Caco-2 (cell line): Measurements from ENCODE around the gene CMC2. TPM values are rescaled to one million over a fixed set of nuclear protein-coding genes. Genes with fewer than 3 reads are reported as not detected.

Experiments
- BruUV-seq: library from RNA; stranded (reverse); fragments of 400-500 nt; replicated peaks from 2 replicates; lab custom pipeline; 2021; lab: Mats Ljungman, UMichigan
- CTCF ChIA-PET: fragments of 300-600 bp; sonication (Branson Sonifier 250); formaldehyde crosslinking; loops from one replicate; lab custom pipeline; 2022; ENCODE audit warnings: antibody characterized with exemption; lab: Charles Lee
- POLR2A ChIA-PET: fragments of 300-600 bp; sonication (Branson Sonifier 250); formaldehyde crosslinking; loops from one replicate; lab custom pipeline; 2022; ENCODE audit warnings: antibody characterized with exemption; lab: Charles Lee
- DNase-seq, 2 experiments: peaks; one replicate each; pipeline versions ENCODE4 v3.0.0 to v3.0.0-alpha.2; 2020 to 2022
- H3K27me3 ChIP-seq: replicated peaks from 2 replicates; pipeline ENCODE4 v1.6.0; 2011; ENCODE audit warnings: low read length; ENCODE audit not compliant: control insufficient read depth, insufficient read depth
- H3K36me3 ChIP-seq: 2 replicates; pipeline ENCODE4 v1.5.1; 2011; ENCODE audit warnings: low read length; ENCODE audit not compliant: control insufficient read depth, insufficient read depth
- H3K4me1 ChIP-seq: fragments of 250-450 bp; sonication (Bioruptor Pico); 2 replicates; pipeline ENCODE4 v1.5.1; 2020; ENCODE audit warnings: mild to moderate bottlenecking
- H3K4me3 ChIP-seq: 2 replicates; pipeline ENCODE4 v1.5.1; 2011; ENCODE audit warnings: low read depth, mild to moderate bottlenecking, control low read depth, low read length
- H3K9me3 ChIP-seq: fragments of 250-450 bp; sonication (Bioruptor Pico); 2 replicates; pipeline ENCODE4 v1.5.1; 2020; ENCODE audit warnings: mild to moderate bottlenecking, moderate library complexity
- H3K27ac Mint-ChIP-seq: one replicate; pipeline ENCODE4 v1.8.0; 2022; ENCODE audit warnings: mixed read lengths; ENCODE audit not compliant: unreplicated experiment
- H3K27me3 Mint-ChIP-seq: one replicate; pipeline ENCODE4 v1.8.0; 2022; ENCODE audit warnings: mixed read lengths; ENCODE audit not compliant: insufficient read depth, unreplicated experiment
- H3K36me3 Mint-ChIP-seq: one replicate; pipeline ENCODE4 v1.8.0; 2022; ENCODE audit warnings: mild to moderate bottlenecking, mixed read lengths; ENCODE audit not compliant: insufficient read depth, unreplicated experiment
- H3K4me1 Mint-ChIP-seq: one replicate; pipeline ENCODE4 v1.8.0; 2022; ENCODE audit warnings: low read depth, mixed read lengths; ENCODE audit not compliant: unreplicated experiment
- H3K4me3 Mint-ChIP-seq: one replicate; pipeline ENCODE4 v1.8.0; 2022; ENCODE audit warnings: mild to moderate bottlenecking, moderate library complexity, mixed read lengths; ENCODE audit not compliant: unreplicated experiment
- H3K9me3 Mint-ChIP-seq: one replicate; pipeline ENCODE4 v1.8.0; 2022; ENCODE audit warnings: mixed read lengths; ENCODE audit not compliant: unreplicated experiment
- intact Hi-C: fragments of 100-400 bp; cut with micrococcal nuclease; formaldehyde crosslinking; loops from one replicate; pipeline ENCODE4 v1.10.0; 2022; ENCODE audit not compliant: unreplicated experiment
- total RNA-seq: library from RNA; stranded (reverse); gene quantifications from 2 replicates; pipeline ENCODE4 v1.2.3, GENCODE V29; 2022
- TF ChIP-seq, protein P1 (sequence below), 2 experiments: fragments of 200-600 bp in 1 of 2; IDR thresholded peaks; 1 replicate in 1 of 2; 2 replicates in 1 of 2; pipeline versions ENCODE4 v1.5.1 to v1.8.0; 2011 to 2022; ENCODE audit warnings: antibody characterized with exemption in 1 of 2, control low read depth in 1 of 2, inconsistent platforms in 1 of 2, low read depth in 1 of 2, low read length in 1 of 2, mild to moderate bottlenecking in 1 of 2, moderate library complexity in 1 of 2; ENCODE audit not compliant: insufficient read depth in 1 of 2, severe bottlenecking in 1 of 2, unreplicated experiment in 1 of 2

Gene CMC2
- total RNA-seq, 1 experiment from 2014 or later = 94.1 TPM

DNA sequence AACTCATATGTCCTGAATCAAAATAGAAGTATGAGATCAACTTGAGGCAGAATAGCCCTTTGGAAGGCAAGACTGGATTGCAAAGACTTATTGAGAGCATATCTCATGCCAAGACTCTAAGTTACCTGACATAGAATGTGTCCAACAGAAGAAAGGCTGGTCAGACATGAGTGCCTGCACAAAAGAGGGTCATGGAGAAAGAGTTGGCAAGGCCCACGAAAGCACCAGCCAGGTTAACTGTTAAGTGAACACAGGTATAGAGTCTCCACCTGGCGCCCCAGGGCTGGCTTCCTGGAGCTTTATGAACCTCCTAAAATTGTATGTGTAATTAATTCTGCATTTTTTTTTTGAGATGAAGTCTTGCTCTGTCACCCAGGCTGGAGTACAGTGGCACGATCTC lies 71.0 kb downstream of the CMC2 start:
- H3K4me3 ChIP-seq = no peak overlapping the region
- Mint-ChIP-seq H3K9me3 (no peaks in the 10 kb centered on the region), H3K4me1 (peaks cover 16% of the 10 kb centered on the region), H3K27ac (no peak overlapping the region), H3K27me3 (no peaks in the 10 kb centered on the region), H3K4me3 (no peak overlapping the region), H3K36me3 (no peaks in the 10 kb centered on the region)
- H3K36me3 ChIP-seq = no peaks in the 10 kb centered on the region
- POLR2A ChIA-PET = no interaction called here
- CTCF ChIA-PET = interaction anchor here (0.6 kb wide), 1 partner anchor 100 kb away, joined by 4 read pairs; the partner anchor contains the start of gene ATMIN
- H3K27me3 ChIP-seq = no peaks in the 10 kb centered on the region
- BruUV-seq = no TSS peak
- H3K4me1 ChIP-seq = peaks cover 5% of the 10 kb centered on the region
- intact Hi-C loops = no loop called here
- DNase-seq = no peak
- TF ChIP-seq, protein P1, sequence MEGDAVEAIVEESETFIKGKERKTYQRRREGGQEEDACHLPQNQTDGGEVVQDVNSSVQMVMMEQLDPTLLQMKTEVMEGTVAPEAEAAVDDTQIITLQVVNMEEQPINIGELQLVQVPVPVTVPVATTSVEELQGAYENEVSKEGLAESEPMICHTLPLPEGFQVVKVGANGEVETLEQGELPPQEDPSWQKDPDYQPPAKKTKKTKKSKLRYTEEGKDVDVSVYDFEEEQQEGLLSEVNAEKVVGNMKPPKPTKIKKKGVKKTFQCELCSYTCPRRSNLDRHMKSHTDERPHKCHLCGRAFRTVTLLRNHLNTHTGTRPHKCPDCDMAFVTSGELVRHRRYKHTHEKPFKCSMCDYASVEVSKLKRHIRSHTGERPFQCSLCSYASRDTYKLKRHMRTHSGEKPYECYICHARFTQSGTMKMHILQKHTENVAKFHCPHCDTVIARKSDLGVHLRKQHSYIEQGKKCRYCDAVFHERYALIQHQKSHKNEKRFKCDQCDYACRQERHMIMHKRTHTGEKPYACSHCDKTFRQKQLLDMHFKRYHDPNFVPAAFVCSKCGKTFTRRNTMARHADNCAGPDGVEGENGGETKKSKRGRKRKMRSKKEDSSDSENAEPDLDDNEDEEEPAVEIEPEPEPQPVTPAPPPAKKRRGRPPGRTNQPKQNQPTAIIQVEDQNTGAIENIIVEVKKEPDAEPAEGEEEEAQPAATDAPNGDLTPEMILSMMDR (IDR thresholded peaks at IDR 0.05; ENCODE audit: insufficient read depth in 1 of 2, low read depth in 1 of 2, low read length in 1 of 2, severe bottlenecking in 1 of 2, unreplicated experiment in 1 of 2) = no peak
- no peaks in the 10 kb centered on the region for H3K9me3 ChIP-seq

DNA sequence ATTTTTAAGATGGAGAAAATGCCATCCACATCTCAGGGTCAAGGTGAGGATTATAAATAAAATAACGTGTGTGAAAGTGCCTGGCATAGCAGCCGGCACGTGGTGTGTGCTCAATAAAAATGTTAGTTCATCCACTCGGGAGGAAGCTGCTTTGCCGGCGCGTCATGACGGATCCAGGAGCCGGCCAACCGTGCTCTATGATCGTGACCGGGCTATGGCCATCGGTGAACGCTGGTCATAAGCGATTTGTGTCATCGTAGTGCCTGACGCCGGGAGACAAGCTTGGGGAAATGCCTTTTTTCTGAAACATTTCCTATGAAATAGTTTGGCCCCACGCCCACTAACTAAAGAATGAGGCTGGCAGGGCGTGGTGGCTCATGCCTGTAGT lies 74.0 kb downstream of the CMC2 start:
- DNase-seq = peak in 1 of 2 experiments; percentile 23
- ChIA-PET CTCF (no interaction called here), POLR2A (no interaction called here)
- Mint-ChIP-seq H3K4me1 (peaks cover 9% of the 10 kb centered on the region), H3K36me3 (no peaks in the 10 kb centered on the region), H3K27ac (peak overlapping the region; percentile 54), H3K27me3 (peaks cover 2% of the 10 kb centered on the region), H3K4me3 (peak overlapping the region; percentile 81), H3K9me3 (no peaks in the 10 kb centered on the region)
- Histone ChIP-seq H3K36me3 (no peaks in the 10 kb centered on the region), H3K4me1 (peaks cover 5% of the 10 kb centered on the region), H3K27me3 (no peaks in the 10 kb centered on the region), H3K4me3 (peak overlapping the region; percentile 53), H3K9me3 (no peaks in the 10 kb centered on the region)
- TF ChIP-seq, protein P1 (IDR thresholded peaks at IDR 0.05; ENCODE audit: insufficient read depth in 1 of 2, low read depth in 1 of 2, low read length in 1 of 2, severe bottlenecking in 1 of 2, unreplicated experiment in 1 of 2) = no peak
- no TSS peak for BruUV-seq
- intact Hi-C loops = loop anchor here (1.0 to 2.0 kb wide), 2 partner anchors 49 to 108 kb away; no protein-coding TSS in a partner anchor

DNA sequence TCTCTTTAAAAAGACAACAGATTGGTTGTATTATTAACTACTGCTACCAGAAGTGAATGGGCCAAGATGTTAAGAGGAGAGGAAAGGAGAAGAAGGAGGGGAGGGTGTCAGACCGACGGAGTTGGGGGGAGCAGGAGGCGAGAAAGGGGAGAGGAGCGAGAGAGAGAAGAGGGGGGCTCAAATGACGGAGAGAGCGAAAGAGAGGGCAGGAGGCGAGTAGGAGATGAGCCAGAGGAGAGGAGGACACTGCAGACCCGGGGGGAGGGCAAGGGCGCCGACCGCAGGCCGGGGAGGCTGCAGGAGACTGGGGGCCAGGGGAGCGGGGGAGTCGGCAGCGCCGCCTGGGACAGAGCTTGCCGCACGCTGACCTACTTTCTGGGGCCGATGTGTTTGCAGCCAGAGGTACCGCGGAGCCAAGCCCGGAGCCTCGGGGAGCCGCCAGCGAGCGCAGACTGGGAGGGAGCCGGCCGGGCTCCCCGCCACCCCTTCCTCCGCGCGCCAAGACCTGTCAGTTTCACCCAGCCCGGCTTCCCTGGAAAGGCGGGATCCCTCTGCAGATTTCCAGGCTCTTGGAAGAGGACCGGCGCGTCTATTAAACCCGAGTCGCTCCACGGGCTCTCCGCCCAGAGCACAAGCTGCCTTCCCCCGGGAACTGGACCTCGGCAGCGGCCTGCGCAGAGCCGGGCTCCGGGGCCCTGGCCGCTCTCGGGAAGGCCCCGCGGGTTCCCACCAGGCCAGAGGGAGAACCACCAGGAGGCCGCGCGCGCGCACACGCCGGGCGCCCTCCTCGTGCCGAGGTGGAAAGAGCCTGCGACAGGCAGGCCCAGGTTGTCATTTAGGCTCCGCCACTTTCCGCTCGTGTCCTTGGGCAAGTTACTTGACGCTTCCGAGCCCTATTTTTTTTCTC lies 74.6 kb downstream of the CMC2 start:
- no peaks in the 10 kb centered on the region for H3K27me3 ChIP-seq
- Mint-ChIP-seq H3K4me1 (peaks cover 9% of the 10 kb centered on the region), H3K36me3 (no peaks in the 10 kb centered on the region), H3K27me3 (peaks cover 2% of the 10 kb centered on the region), H3K9me3 (no peaks in the 10 kb centered on the region), H3K4me3 (peak overlapping the region; percentile 81), H3K27ac (peak overlapping the region; percentile 54)
- CTCF ChIA-PET = no interaction called here
- DNase-seq = peak; percentile 65 to 81
- no peaks in the 10 kb centered on the region for H3K9me3 ChIP-seq
- no peaks in the 10 kb centered on the region for H3K36me3 ChIP-seq
- POLR2A ChIA-PET = no interaction called here
- H3K4me1 ChIP-seq = peaks cover 5% of the 10 kb centered on the region
- BruUV-seq = no TSS peak
- TF ChIP-seq, protein P1 (IDR thresholded peaks at IDR 0.05; ENCODE audit: insufficient read depth in 1 of 2, low read depth in 1 of 2, low read length in 1 of 2, severe bottlenecking in 1 of 2, unreplicated experiment in 1 of 2) = peak in 1 of 2 experiments; percentile 52
- peak overlapping the region; percentile 53 for H3K4me3 ChIP-seq
- intact Hi-C loops = loop anchor here (1.0 to 2.0 kb wide), 2 partner anchors 49 to 107 kb away; no protein-coding TSS in a partner anchor
